ENCODE measurements around the gene LAMC1. TPM values are rescaled to one million over a fixed set of nuclear protein-coding genes. Genes with fewer than 3 reads are reported as not detected.

Gene LAMC1
- total RNA-seq, 1 experiment from 2014 or later = 71.5 TPM

GRCh38 chr1:183012301-183012994, 10.8 kb upstream of the LAMC1 start:
- ChIA-PET CTCF (no interaction called here), POLR2A (ENCODE audit: unreplicated experiment) (no interaction called here)
- H3K4me3 ChIP-seq (ENCODE audit: low read length) = no peak overlapping the region
- intact Hi-C loops (cut with micrococcal nuclease) = no loop called here
- no TSS peak for BruUV-seq (replicated peaks)
- no peak overlapping the region for H3K9ac ChIP-seq (ENCODE audit: low read length)
- no peaks in the 10 kb centered on the region for H3K79me2 ChIP-seq (ENCODE audit: low read length)
- H3K36me3 ChIP-seq (ENCODE audit: low read depth, low read length) = no peaks in the 10 kb centered on the region
- no peaks in the 10 kb centered on the region for H4K20me1 ChIP-seq (ENCODE audit: low read length)
- ATAC-seq = no peak
- no peaks in the 10 kb centered on the region for H3K27me3 ChIP-seq (ENCODE audit: low read length)
- H2AFZ ChIP-seq (ENCODE audit: low read length) = no peak overlapping the region
- no peaks in the 10 kb centered on the region for H3K9me3 ChIP-seq (ENCODE audit: low read length)
- DNase-seq = no peak
- H3F3A ChIP-seq (ENCODE audit: low read length, unreplicated experiment) = no peaks in the 10 kb centered on the region
- no peak overlapping the region for H3K4me2 ChIP-seq (ENCODE audit: low read length)
- H3K4me1 ChIP-seq (ENCODE audit: insufficient read depth, low read length) = no peaks in the 10 kb centered on the region
- H3K9me2 ChIP-seq (replicated peaks; ENCODE audit: low read length) = no peaks in the 10 kb centered on the region
- TF ChIP-seq EZH2 (IDR thresholded peaks at IDR 0.05; ENCODE audit: low read length, unreplicated experiment) (no peak), EZH2phosphoT487 (IDR thresholded peaks at IDR 0.05; ENCODE audit: borderline replicate concordance, low read length) (no peak)
- TF ChIP-seq, protein P1, sequence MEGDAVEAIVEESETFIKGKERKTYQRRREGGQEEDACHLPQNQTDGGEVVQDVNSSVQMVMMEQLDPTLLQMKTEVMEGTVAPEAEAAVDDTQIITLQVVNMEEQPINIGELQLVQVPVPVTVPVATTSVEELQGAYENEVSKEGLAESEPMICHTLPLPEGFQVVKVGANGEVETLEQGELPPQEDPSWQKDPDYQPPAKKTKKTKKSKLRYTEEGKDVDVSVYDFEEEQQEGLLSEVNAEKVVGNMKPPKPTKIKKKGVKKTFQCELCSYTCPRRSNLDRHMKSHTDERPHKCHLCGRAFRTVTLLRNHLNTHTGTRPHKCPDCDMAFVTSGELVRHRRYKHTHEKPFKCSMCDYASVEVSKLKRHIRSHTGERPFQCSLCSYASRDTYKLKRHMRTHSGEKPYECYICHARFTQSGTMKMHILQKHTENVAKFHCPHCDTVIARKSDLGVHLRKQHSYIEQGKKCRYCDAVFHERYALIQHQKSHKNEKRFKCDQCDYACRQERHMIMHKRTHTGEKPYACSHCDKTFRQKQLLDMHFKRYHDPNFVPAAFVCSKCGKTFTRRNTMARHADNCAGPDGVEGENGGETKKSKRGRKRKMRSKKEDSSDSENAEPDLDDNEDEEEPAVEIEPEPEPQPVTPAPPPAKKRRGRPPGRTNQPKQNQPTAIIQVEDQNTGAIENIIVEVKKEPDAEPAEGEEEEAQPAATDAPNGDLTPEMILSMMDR (conservative IDR thresholded peaks at IDR 0.05; ENCODE audit: low read depth, low read length) = no peak
- no peak overlapping the region for H3K27ac ChIP-seq (ENCODE audit: low read length)

DNA sequence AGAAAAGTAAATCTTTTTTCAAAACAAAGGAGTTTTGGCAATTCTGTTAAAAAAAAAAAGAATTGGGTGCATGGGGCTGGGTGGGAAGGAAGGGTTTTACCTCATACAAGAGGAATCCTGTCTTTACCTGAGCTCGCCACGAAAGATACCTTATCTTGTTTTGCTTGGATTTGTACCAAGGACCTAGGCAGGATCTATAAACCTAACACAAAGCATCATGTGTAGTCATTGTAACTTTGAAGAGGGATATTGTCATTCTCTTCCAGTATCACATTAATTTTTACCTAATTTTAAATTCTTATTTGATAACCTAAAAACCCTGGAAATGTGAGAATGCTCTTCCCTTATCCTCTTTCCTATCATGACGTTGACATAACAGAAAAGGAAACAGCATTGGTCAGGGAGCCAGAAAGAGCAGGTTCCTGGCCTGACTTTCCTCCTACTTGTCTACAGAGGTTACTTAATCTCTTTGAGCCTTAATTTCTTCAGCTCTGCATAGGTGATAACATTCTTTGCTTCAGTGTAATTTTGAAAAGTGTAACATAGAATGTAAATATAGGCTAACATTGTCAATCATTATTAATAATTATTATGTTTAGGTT, 4.0 kb upstream of the LAMC1 start:
- no peaks in the 10 kb centered on the region for H3K27me3 ChIP-seq (ENCODE audit: low read length)
- ChIA-PET POLR2A (ENCODE audit: unreplicated experiment) (interaction anchor here (0.7 kb wide), 1 partner anchor 608 kb away, joined by 3 read pairs; no protein-coding TSS in a partner anchor), CTCF (interaction anchor here (1.5 kb wide), 1 partner anchor 57 kb away, joined by 22 read pairs; no protein-coding TSS in a partner anchor)
- H3K9ac ChIP-seq (ENCODE audit: low read length) = no peak overlapping the region
- peaks cover 6% of the 10 kb centered on the region for H3K79me2 ChIP-seq (ENCODE audit: low read length)
- H2AFZ ChIP-seq (ENCODE audit: low read length) = no peak overlapping the region
- H3K36me3 ChIP-seq (ENCODE audit: low read depth, low read length) = no peaks in the 10 kb centered on the region
- H3F3A ChIP-seq (ENCODE audit: low read length, unreplicated experiment) = no peaks in the 10 kb centered on the region
- ATAC-seq (no peak), DNase-seq (peak; percentile 56)
- H4K20me1 ChIP-seq (ENCODE audit: low read length) = no peaks in the 10 kb centered on the region
- no TSS peak for BruUV-seq (replicated peaks)
- H3K4me3 ChIP-seq (ENCODE audit: low read length) = no peak overlapping the region
- H3K9me3 ChIP-seq (ENCODE audit: low read length) = no peaks in the 10 kb centered on the region
- TF ChIP-seq EZH2 (IDR thresholded peaks at IDR 0.05; ENCODE audit: low read length, unreplicated experiment) (no peak), EZH2phosphoT487 (IDR thresholded peaks at IDR 0.05; ENCODE audit: borderline replicate concordance, low read length) (no peak)
- TF ChIP-seq, protein P1 (conservative IDR thresholded peaks at IDR 0.05; ENCODE audit: low read depth, low read length) = no peak
- intact Hi-C loops (cut with micrococcal nuclease) = no loop called here
- peaks cover 22% of the 10 kb centered on the region for H3K4me1 ChIP-seq (ENCODE audit: insufficient read depth, low read length)
- H3K9me2 ChIP-seq (replicated peaks; ENCODE audit: low read length) = no peaks in the 10 kb centered on the region
- no peak overlapping the region for H3K4me2 ChIP-seq (ENCODE audit: low read length)
- no peak overlapping the region for H3K27ac ChIP-seq (ENCODE audit: low read length)

DNA sequence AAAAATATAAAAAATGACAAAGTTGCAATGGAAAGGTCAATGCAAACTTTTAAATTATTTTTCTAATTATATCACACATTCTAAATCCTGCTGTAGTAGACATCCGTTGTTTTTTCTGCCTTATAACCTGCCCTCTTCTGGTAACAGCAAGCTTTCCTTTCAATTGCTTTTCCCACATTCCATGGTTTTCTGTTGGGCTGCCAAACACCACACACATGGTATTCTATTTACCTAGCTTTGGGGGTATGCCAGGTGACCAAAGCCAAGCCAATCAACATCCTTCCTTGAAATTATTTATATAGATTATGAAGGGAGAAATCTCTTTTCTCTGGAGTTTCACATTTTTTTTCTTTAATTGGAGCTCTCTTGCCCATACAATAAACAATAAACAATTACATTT, 3.4 kb upstream of the LAMC1 start:
- Histone ChIP-seq H2AFZ (ENCODE audit: low read length) (no peak overlapping the region), H3K27me3 (ENCODE audit: low read length) (no peaks in the 10 kb centered on the region), H3K9me3 (ENCODE audit: low read length) (no peaks in the 10 kb centered on the region), H3K9ac (ENCODE audit: low read length) (no peak overlapping the region), H3K4me1 (ENCODE audit: insufficient read depth, low read length) (peaks cover 22% of the 10 kb centered on the region), H3F3A (ENCODE audit: low read length, unreplicated experiment) (no peaks in the 10 kb centered on the region), H3K9me2 (replicated peaks; ENCODE audit: low read length) (no peaks in the 10 kb centered on the region), H3K79me2 (ENCODE audit: low read length) (peaks cover 12% of the 10 kb centered on the region), H3K4me2 (ENCODE audit: low read length) (no peak overlapping the region), H3K36me3 (ENCODE audit: low read depth, low read length) (no peaks in the 10 kb centered on the region), H3K27ac (ENCODE audit: low read length) (no peak overlapping the region), H4K20me1 (ENCODE audit: low read length) (no peaks in the 10 kb centered on the region), H3K4me3 (ENCODE audit: low read length) (no peak overlapping the region)
- BruUV-seq (replicated peaks) = no TSS peak
- intact Hi-C loops (cut with micrococcal nuclease) = no loop called here
- CTCF ChIA-PET = interaction anchor here (1.5 kb wide), 1 partner anchor 57 kb away, joined by 22 read pairs; no protein-coding TSS in a partner anchor
- ATAC-seq (no peak), DNase-seq (peak; percentile 65)
- TF ChIP-seq, protein P1 (conservative IDR thresholded peaks at IDR 0.05; ENCODE audit: low read depth, low read length) = peak; percentile 41; the same call in 1 of the 2 replicates
- no peak for TF ChIP-seq EZH2phosphoT487 (IDR thresholded peaks at IDR 0.05; ENCODE audit: borderline replicate concordance, low read length)
- POLR2A ChIA-PET (ENCODE audit: unreplicated experiment) = no interaction called here

All from PC-3 (cell line).